HG03520 (cell line): ENCODE data around the gene CRELD2.

ENCODE experiments used
- ATAC-seq: cut with Tn5 transposase; IDR thresholded peaks from one replicate; pipeline ENCODE4 v1.9.1; 2021; ENCODE audit warnings: mild to moderate bottlenecking, moderate library complexity; ENCODE audit not compliant: unreplicated experiment

Gene CRELD2

DNA sequence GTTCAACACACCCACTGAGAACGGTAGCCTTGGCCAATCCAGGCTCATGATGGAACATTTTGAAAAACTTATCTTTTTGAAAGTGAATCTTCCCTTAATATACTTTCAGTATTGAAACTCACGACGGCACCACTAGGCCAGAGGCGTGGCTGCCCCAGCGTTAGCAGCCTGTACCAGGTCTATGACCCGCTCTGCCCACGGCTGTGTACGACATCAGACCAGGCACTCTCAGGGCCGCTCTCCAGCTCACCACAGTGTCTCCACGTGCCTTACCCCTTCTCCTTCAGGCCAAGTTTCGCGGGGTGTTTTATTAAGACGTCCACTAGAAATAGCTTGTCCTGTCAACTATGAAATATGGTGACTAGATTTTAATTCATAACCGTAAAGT is 31.4 kb upstream of the CRELD2 start:
- ATAC-seq, result no peak

DNA sequence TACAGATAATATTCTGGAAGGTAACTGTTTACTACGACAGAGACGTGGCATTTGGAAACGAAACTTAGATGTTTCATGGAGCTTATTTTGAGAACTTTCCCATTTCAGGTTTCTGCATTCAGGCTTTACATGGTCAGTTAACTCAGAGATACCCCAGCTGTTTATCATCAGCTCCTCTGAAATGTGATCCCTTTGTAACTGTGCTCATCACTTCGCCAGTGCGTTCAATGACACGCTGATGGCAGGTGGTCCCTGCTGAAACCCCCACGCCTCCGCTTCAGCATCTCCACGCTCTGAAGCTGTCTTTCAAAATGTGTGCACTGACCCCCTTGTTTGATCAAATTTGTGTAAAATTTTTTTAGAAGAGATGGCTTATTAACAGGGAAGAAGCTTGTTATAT is 30.7 kb upstream of the CRELD2 start:
- no peak for ATAC-seq

DNA sequence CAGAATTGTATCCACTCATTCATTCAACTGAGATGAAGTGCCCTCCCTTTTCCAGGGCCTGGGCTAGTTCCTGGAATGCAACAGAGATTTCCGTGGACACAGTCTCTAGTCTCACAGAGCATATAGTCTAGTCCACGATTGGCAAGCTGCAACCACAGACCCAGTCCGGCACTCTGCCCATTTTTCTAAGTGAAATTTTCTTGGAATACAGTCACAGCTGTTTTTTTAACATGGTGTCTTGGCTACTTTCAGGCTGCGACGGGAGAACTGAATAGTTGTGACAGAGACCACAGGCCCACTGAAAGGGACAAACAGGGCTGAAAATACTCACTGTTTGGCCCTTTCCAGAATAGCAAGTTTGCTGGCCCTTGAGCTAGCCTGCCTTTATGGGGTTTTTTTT is 29.4 kb upstream of the CRELD2 start:
- ATAC-seq, result no peak

DNA sequence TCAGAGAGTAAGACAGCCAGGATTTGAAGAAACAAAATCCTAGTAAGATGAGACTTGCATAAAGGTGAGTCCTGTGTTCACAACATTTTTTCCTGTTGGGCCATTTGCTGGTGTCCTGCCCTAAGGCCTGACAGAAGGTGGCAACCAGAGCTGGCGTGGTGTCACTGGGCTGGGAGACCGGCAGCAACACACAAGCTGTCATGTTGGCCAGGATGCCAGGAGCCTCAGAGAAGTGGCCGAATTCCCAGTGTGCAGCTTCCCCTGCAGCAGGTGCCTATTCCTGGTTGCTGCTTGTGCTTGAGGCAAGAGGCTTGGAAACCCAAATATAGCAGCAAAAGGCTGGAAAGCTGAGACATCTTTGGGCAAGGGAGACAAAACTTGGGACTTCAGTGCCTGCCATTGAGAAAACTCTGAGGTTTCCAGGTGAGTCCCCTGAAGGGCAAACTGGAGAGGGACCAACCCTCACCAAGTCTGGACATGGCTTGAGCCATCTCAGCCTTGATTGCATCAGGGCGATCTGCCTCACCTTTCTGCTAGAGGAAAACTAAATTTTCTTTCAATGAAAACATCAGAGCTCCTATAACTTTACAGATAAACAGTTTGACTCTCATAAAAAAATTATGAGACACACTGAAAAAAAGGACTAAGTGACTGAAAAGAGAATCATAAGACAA is 26.1 kb upstream of the CRELD2 start:
- no peak for ATAC-seq

- no peak for ATAC-seq
These were observed 25.4 kb upstream of the CRELD2 start for GRCh38 chr22:49893025-49893424.

DNA sequence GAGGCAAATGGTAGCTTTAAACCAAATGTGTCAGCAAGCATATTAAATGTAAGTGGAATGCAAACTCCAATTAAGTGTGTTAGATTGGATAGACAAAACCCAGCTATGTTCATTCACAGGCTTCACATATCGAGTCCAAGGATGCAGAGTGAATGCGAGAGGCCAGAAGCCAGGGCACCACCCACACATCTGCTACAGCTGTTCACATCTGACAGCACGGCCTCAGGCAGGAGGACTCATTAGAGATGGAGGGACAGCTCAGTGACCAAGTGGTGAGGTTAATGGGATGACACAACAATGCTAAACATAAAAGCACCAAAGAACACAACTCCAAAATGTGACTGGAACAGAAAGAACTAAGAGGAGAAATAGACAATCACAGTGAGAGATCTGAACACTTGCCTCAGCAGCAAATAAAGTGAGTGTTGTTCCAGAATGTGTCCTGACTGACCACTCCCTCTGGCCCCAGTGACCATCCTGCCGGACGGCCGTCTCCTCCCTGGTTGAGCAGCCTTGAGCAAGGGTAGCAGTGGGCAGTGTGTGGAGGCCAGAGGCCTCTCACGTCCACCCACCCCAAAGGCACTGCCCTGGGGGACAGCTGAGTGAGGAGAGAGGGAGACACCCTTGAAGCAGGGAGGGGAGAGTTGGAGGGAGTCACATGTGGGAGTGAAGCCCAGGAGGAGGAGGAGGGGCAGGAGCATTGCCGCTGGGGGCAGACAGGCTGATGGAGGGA is 23.9 kb upstream of the CRELD2 start:
- ATAC-seq, result no peak

- ATAC-seq, result no peak
These were observed 22.2 kb upstream of the CRELD2 start for GRCh38 chr22:49896201-49896600.

DNA sequence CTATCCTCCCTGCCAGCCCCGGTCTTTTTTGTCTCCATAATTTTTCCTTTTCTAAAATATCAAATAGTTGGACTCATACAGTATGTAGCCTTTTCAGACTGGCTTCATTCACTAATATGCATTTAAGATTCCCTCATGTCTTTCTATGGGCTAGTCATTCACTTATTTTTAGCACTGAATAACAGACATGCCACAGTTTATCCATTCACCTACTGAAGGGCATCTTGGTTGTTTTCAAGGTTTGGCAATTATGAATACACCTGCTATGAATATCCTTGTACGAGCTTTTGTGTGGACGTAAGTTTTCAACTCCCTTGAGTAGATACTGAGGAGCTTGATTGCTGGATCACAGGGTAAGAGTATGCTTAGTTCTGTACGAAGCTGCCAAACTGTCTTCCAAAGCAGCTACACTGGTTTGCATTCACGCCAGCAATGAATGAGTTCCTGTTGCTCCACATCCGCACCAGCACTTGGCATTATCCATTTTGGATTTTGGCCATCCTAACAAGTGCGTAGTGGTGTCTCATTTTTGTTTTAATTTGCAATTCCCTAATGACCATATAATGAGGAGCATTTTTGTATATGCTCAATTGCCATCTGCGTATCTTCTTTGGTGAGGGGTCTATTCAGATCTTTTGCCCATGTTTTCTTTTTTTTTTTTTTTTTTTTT is 21.3 kb upstream of the CRELD2 start:
- ATAC-seq, result no peak

- no peak for ATAC-seq
These were observed 18.9 kb upstream of the CRELD2 start for GRCh38 chr22:49899530-49899929.

DNA sequence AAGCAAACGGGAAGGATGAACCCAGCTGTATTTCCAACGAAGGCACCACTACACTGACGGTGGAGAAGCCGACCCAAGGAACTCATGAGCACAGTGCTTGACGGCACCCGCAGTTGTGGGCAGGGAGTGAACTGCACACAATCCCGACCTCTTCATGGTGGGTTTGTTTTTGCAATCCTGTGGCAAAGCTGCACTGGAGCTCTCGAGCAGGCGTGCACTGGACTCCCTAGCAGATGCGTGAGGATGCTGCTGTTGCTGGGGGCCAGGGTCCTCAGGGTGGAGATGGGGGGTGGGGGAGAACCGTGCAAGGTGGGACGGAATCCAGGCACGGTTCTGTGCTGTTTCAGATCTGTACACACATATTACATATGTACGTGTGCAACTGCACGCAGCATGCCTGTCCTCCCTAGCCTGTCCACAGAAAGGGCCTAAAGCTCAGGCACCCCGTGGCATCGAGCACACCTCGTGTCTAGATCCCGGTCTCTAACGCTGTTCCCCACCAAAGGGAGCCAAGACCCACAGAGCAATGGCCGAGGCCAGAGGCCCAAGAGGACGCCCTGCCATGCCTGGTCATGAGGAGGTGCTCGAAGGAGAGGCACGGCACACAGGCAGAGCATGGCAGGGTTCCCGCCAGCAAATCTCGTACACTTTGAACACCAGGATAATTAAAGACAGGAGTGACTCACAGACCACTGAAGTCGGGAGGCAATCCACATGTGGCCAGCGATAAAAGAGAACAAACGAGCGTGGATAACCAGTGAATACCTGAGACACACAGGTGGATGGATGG is 17.8 kb upstream of the CRELD2 start:
- no peak for ATAC-seq

- ATAC-seq, result no peak
These were observed 17.0 kb upstream of the CRELD2 start for GRCh38 chr22:49901457-49901856.

DNA sequence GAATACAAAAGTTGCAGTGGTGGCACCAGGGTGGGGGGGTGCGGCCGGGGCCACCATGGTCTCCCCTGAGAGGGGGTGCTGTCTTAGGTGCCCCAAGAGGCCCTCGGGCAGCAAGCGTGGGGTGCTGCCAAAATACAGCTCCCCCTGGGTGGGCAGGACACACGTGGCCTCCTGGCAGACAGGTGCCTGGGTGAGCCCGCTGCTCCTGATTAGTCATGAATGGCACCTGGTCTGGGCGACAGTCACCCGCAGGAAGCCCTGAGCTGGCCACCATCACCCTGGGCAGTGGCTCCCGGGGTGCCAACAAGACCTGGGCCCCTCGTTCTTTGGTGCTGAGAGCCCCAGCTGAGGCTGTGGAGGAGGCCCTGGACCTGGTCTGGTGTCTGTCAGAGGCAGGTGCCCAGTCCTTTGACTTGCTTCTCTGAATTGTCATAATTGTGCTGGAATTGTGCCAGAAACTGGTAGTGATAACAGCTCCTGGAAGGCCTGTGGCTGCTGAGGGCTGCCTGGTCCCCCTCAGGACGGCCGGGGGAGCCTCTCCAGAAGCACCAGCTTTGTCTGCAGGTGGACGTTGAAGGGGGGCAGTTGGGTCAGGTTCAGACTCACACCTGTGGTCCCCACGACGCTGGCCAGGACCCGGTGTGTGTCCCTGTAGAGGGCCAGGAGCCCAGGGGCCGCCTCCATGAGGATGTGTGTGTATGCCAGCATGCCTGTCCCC is 15.0 kb upstream of the CRELD2 start:
- ATAC-seq, result no peak

- ATAC-seq, result no peak
These were observed 14.4 kb upstream of the CRELD2 start for GRCh38 chr22:49904040-49904369.

DNA sequence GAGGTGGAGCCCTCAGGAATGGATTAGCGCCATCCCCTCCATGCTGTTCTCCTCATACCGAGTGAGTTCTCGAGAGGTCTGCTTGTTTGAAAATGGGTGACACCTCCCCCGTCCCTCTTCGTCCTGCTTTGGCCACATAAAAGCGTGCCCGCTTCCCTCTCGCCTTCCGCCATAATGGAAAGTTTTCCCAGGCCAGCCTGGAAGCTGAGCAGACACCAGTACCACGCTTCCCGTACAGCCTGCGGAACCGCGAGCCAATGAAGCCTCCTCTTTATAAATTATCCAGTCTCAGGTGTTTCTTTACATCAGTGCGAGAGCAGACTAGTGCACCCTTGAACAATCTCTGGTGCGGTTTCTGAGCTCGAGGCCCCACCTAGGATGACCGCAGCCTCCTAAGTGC is 13.0 kb upstream of the CRELD2 start:
- no peak for ATAC-seq

GRCh38 chr22:49906071-49906798 is 12.2 kb upstream of the CRELD2 start:
- no peak for ATAC-seq

DNA sequence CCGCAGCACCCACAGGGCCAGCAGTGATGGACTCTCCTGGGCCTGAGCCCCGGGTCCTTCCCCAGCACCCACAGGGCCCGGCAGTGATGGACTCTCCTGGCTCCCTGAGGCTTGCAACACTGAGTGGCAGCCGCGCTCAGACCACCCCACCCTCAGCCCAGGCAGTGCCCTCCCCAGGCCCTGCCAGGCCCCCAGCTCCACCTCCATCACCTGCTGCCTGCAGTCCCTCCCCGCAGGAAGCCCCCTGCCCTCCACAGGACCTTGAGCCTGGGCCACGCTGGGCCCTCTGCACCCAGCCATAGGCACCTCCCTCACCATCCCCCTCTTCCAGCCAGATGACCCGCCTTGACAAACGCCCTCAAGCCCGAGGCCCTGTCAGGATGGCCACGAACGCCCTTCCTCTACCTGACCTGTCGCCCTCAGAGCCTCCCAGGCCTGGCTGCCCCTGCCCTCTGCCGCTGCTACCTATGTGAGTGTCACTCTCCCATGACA is 11.6 kb upstream of the CRELD2 start:
- ATAC-seq, result no peak

DNA sequence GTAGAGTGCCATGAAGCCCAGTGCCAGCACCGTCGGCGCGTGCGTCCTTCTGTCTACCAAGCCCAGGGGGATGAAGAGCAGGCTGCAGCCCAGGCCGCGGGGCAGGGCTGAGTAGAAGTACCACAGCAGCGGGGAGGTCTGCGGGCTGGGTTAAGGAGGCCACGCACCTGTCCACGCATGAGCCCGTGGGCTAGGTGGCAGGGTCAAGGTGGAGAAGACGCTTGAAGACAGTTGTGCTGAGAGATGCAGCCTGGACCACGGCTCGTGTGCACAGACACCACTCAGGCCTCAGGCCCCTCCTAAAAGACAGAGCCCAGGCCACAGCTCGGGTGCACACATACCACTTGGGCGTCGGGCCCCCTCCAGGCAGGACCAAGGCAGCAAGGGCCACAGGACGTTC is 10.6 kb upstream of the CRELD2 start:
- ATAC-seq, result no peak

DNA sequence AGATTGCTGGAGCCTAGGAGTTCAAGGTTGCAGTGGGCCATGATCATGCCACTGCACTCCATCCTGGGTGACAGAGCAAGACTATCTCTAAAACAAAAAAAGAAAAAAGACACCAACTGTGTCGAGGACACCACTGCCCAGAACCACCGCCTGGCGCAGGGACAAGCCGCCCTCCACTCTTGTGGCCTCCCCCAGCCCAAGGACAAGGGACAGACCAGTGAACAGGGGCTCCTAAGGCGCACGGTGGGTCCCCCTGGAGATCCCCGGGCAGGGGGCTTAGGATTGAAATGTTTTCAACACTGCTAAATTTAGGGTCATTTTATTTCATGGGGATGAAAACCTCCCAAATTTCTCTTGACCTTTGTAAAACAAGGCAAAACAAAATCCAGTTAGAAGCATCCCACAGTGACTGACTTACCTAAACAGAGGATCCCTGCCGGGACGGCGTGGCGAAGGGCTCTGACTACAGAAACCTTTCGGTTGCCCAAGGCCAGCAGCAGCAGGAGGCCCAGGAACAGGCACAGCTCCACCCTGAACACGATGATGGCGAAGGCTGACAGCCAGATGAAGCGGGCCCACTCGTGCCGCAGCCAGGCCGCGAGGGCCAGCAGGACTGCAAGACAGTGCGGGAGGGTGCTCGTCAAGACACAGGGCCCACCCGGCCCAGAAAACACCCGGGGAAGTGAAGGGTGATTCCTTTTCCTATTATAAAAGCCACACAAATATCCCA is 8.8 kb upstream of the CRELD2 start:
- no peak for ATAC-seq
